ENCODE data around the gene SEMA5B.

Gene SEMA5B

DNA sequence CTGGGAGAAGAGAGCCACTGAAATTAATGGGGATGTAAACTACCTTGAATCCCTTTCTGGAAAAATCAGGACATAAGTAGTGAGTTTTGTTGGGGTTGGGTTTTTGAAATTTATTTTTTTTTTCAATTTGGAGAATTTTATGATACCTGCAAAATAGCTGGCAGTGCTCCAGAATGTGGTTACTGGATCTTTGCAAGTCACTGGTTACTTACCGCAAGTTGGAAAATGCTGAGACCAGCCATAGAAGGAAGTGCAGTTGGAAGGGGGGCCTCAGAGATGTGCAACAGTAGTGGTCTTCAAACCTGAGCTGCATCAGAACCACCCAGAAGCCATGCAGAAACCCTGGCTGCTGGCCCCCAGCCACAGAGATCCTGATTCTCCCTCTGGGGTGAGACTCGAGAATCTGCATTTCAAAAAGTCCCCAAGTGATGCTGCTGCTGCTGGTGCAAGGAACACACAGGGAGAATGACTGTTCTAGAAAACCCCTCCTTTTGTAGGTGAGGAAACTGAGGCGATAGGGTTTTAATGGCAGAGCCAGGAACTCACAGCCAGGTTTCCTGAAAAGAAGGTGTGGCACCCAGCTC, 39.7 kb downstream of the SEMA5B start:
- ChIA-PET CTCF (no interaction called here), POLR2A (no interaction called here)
- Histone ChIP-seq H3K27ac (ENCODE audit: extremely low read depth, low read depth, low read length) (no peak overlapping the region), H3K9me3 (ENCODE audit: control insufficient read depth, insufficient read depth, low read depth, low read length) (no peaks in the 10 kb centered on the region), H3K36me3 (ENCODE audit: control insufficient read depth in 2 of 2, insufficient read depth in 1 of 2, low read length in 2 of 2) (no peaks in the 10 kb centered on the region), H3K4me1 (ENCODE audit: control insufficient read depth, insufficient read depth, low read length) (peaks cover 4% of the 10 kb centered on the region), H3K4me3 (ENCODE audit: low read depth, low read length) (no peak overlapping the region)
- no peak for TF ChIP-seq PRDM1 (tag by site-specific recombination; IDR thresholded peaks at IDR 0.05)

DNA sequence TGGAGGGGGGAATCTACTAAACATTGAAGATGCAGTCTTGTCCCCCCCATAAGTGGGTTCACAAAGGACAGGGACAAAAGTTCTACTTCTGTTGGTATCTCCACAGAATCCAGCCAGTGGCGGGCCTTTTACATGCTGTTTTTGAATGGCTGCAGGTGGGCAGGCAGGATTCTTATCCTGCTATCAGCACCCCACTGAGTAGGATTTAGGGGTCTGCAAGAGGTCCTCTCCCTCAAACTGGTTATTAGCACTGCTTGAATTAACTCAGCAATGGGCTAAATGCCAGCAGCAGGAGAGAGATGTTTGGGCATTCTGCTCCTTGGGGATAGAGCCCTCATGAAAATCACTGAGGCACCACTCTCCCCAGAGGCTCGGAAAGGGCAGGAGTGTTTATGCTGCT, 40.3 kb downstream of the SEMA5B start:
- TF ChIP-seq ZNF266 (tag by site-specific recombination; IDR thresholded peaks at IDR 0.05; ENCODE audit: low read depth) (no peak), ZNF791 (tag by site-specific recombination; IDR thresholded peaks at IDR 0.05) (no peak), ZNF146 (tag by site-specific recombination; IDR thresholded peaks at IDR 0.05) (no peak), GLIS1 (tag by site-specific recombination; IDR thresholded peaks at IDR 0.05) (peak; percentile 95), ZNF623 (tag by site-specific recombination; IDR thresholded peaks at IDR 0.05) (no peak), SP2 (tag by site-specific recombination; IDR thresholded peaks at IDR 0.05) (no peak), ZBTB1 (tag by site-specific recombination; IDR thresholded peaks at IDR 0.05) (no peak), BCL11B (tag by site-specific recombination; IDR thresholded peaks at IDR 0.05; ENCODE audit: low read depth) (no peak), ZIC2 (tag by site-specific recombination; IDR thresholded peaks at IDR 0.05) (peak; percentile 81), ZNF341 (tag by site-specific recombination; IDR thresholded peaks at IDR 0.05; ENCODE audit: low read depth) (no peak)
- peaks cover 4% of the 10 kb centered on the region for H3K4me1 ChIP-seq (ENCODE audit: control insufficient read depth, insufficient read depth, low read length)
- no peaks in the 10 kb centered on the region for H3K36me3 ChIP-seq (ENCODE audit: control insufficient read depth in 2 of 2, insufficient read depth in 1 of 2, low read length in 2 of 2)
- H3K4me3 ChIP-seq (ENCODE audit: low read depth, low read length): no peak overlapping the region
- ChIA-PET POLR2A (no interaction called here), CTCF (interaction anchor here (0.7 to 0.9 kb wide), 2 partner anchors 41 to 45 kb away, joined by 3 to 4 read pairs; no protein-coding TSS in a partner anchor)
- H3K9me3 ChIP-seq (ENCODE audit: control insufficient read depth, insufficient read depth, low read depth, low read length): no peaks in the 10 kb centered on the region
- H3K27ac ChIP-seq (ENCODE audit: extremely low read depth, low read depth, low read length): no peak overlapping the region

DNA sequence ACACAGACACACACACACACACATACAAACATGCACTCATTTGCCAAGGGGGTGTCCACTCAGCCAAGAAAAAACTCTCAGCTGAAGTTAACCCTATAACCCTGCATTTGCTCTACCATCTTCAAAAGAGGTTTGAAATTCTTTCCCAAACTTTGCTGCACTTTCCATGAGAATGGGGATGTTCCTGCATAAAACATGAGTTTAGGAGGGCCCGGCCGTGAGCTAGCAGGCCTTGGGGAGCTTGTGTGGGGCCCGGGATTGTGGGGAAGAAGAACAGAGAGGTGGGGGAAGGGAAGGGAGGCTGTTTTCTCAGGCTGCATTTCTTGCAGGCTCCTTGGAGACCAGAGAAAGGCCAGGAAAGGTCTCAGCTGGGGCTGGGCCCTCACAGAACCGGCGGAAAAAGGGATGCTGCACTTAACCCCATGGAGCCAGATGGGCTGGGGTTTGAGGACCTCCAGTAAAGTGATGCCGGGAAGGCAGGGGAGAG, 40.8 kb downstream of the SEMA5B start:
- ChIA-PET POLR2A (no interaction called here), CTCF (interaction anchor here (0.6 to 0.9 kb wide), 3 partner anchors 38 to 45 kb away, joined by 3 to 4 read pairs (median 4); no protein-coding TSS in a partner anchor)
- H3K27ac ChIP-seq (ENCODE audit: extremely low read depth, low read depth, low read length): no peak overlapping the region
- peaks cover 4% of the 10 kb centered on the region for H3K4me1 ChIP-seq (ENCODE audit: control insufficient read depth, insufficient read depth, low read length)
- no peak for TF ChIP-seq ZFP3 (tag by site-specific recombination; IDR thresholded peaks at IDR 0.05; ENCODE audit: low read depth)
- TF ChIP-seq KLF7 (tag by site-specific recombination; IDR thresholded peaks at IDR 0.05; ENCODE audit: borderline replicate concordance): no peak
- no peak for TF ChIP-seq ZNF2 (tag by site-specific recombination; IDR thresholded peaks at IDR 0.05)
- TF ChIP-seq ZNF555 (tag by site-specific recombination; conservative IDR thresholded peaks at IDR 0.05): no peak
- TF ChIP-seq ZNF302 (tag by site-specific recombination; IDR thresholded peaks at IDR 0.05; ENCODE audit: low read depth): no peak
- TF ChIP-seq ZNF792 (tag by site-specific recombination; IDR thresholded peaks at IDR 0.05): no peak
- TF ChIP-seq SCRT2 (tag by site-specific recombination; IDR thresholded peaks at IDR 0.05): no peak
- TF ChIP-seq, protein P1, sequence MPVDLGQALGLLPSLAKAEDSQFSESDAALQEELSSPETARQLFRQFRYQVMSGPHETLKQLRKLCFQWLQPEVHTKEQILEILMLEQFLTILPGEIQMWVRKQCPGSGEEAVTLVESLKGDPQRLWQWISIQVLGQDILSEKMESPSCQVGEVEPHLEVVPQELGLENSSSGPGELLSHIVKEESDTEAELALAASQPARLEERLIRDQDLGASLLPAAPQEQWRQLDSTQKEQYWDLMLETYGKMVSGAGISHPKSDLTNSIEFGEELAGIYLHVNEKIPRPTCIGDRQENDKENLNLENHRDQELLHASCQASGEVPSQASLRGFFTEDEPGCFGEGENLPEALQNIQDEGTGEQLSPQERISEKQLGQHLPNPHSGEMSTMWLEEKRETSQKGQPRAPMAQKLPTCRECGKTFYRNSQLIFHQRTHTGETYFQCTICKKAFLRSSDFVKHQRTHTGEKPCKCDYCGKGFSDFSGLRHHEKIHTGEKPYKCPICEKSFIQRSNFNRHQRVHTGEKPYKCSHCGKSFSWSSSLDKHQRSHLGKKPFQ (tag by site-specific recombination; IDR thresholded peaks at IDR 0.05): no peak
- TF ChIP-seq ZNF561 (tag by site-specific recombination; IDR thresholded peaks at IDR 0.05; ENCODE audit: borderline replicate concordance): no peak
- TF ChIP-seq ZNF677 (tag by site-specific recombination; IDR thresholded peaks at IDR 0.05): no peak
- TF ChIP-seq ZNF335 (tag by site-specific recombination; conservative IDR thresholded peaks at IDR 0.05): no peak
- TF ChIP-seq GLIS1 (tag by site-specific recombination; IDR thresholded peaks at IDR 0.05): no peak
- TF ChIP-seq ZNF624 (tag by site-specific recombination; IDR thresholded peaks at IDR 0.05): no peak
- TF ChIP-seq YY2 (tag by site-specific recombination; IDR thresholded peaks at IDR 0.05): no peak
- TF ChIP-seq, protein P2, sequence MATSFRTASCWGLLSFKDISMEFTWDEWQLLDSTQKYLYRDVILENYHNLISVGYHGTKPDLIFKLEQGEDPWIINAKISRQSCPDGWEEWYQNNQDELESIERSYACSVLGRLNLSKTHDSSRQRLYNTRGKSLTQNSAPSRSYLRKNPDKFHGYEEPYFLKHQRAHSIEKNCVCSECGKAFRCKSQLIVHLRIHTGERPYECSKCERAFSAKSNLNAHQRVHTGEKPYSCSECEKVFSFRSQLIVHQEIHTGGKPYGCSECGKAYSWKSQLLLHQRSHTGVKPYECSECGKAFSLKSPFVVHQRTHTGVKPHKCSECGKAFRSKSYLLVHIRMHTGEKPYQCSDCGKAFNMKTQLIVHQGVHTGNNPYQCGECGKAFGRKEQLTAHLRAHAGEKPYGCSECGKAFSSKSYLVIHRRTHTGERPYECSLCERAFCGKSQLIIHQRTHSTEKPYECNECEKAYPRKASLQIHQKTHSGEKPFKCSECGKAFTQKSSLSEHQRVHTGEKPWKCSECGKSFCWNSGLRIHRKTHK (tag by site-specific recombination; IDR thresholded peaks at IDR 0.05): no peak
- no peaks in the 10 kb centered on the region for H3K36me3 ChIP-seq (ENCODE audit: control insufficient read depth in 2 of 2, insufficient read depth in 1 of 2, low read length in 2 of 2)
- H3K4me3 ChIP-seq (ENCODE audit: low read depth, low read length): no peak overlapping the region
- H3K9me3 ChIP-seq (ENCODE audit: control insufficient read depth, insufficient read depth, low read depth, low read length): no peaks in the 10 kb centered on the region

Measured in HEK293 (cell line).